Stomach (tissue), 4 donors: ENCODE measurements around the gene NKX2-2.

Source experiments
- CTCF ChIP-seq, 7 experiments: fragments of 450-650 bp in 4 of 7; fragments of 200-600 bp in 3 of 7; sonication (generic) in 3 of 7; IDR thresholded peaks; one replicate each; pipeline ENCODE4 v1.5.1; 2016 to 2019; ENCODE audit warnings: antibody characterized with exemption in 7 of 7, control low read depth in 2 of 7, mild to moderate bottlenecking in 1 of 7
- EP300 ChIP-seq: sonication (generic); formaldehyde crosslinking; IDR thresholded peaks from one replicate; pipeline ENCODE4 v1.6.1; 2017; ENCODE audit warnings: antibody characterized with exemption
- POLR2A ChIP-seq, 4 donors: fragments of 450-650 bp; IDR thresholded peaks; one replicate each; pipeline ENCODE4 v1.6.1; 2016; ENCODE audit warnings: antibody characterized with exemption in 4 of 4, control low read depth in 2 of 4, mild to moderate bottlenecking in 1 of 4, moderate library complexity in 1 of 4
- POLR2AphosphoS5 ChIP-seq, 3 donors: sonication (generic); formaldehyde crosslinking; IDR thresholded peaks; one replicate each; pipeline ENCODE4 v1.6.1; 2016; ENCODE audit warnings: antibody characterized with exemption in 3 of 3

- no peak for TF ChIP-seq POLR2AphosphoS5 (IDR thresholded peaks at IDR 0.05)
- TF ChIP-seq CTCF (IDR thresholded peaks at IDR 0.05) = no peak
- no peak for TF ChIP-seq POLR2A (IDR thresholded peaks at IDR 0.05)
- TF ChIP-seq EP300 = no peak
These were observed 45.4 kb upstream of the NKX2-2 start for GRCh38 chr20:21559305-21559704.
